Stimulated activated CD4-positive, alpha-beta T cell treated with anti-CD3 and anti-CD28 coated beads, Interleukin-4, amount 100 ng/mL, for 1 hour (primary cell): ENCODE measurements around the gene PFKL.

Experiments
- DNase-seq: peaks from one replicate; pipeline ENCODE4 v3.0.0-alpha.2; 2020

PFKL gene

DNA sequence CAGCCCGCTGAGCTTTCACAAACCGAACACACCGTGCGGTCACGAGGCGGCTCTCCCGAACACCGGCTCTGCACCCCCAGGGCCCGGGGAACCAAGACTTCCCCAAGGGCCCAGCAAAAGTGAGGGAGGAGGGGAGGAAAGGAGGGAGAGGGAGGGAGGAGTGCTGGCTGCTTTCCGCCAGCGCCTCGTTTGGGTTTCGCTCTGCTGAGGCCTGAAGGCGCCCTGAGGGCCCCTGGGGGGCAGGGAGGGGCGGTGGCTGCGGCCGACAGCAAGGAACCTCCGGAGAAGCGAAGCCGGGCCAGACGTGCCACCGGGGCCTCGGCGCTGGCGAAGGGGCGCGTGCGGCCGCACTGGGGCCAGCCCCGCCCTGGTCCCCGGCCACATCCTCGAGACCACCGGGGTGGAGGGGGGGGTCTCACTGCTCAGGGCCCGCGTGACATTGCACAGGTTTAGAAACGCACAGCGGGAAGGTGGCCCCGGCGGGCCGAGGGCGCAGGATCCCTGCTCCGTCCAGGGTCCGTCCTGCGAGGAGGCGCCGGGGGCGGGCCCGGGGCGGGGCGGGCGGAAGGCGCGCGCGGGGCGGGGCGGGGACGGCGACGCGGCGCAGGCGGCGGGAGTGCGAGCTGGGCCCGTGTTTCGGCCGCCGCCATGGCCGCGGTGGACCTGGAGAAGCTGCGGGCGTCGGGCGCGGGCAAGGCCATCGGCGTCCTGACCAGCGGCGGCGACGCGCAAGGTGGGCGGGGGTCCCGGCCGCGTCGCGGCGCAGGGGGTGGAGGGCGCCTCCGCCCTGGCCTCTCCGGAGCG is at the start of gene PFKL:
TSS of gene PFKL (plus strand) at position 596 of the 804 bp plus-strand sequence. CDS start at position 649, 53 bp downstream.
- peak; percentile 68 for DNase-seq

DNA sequence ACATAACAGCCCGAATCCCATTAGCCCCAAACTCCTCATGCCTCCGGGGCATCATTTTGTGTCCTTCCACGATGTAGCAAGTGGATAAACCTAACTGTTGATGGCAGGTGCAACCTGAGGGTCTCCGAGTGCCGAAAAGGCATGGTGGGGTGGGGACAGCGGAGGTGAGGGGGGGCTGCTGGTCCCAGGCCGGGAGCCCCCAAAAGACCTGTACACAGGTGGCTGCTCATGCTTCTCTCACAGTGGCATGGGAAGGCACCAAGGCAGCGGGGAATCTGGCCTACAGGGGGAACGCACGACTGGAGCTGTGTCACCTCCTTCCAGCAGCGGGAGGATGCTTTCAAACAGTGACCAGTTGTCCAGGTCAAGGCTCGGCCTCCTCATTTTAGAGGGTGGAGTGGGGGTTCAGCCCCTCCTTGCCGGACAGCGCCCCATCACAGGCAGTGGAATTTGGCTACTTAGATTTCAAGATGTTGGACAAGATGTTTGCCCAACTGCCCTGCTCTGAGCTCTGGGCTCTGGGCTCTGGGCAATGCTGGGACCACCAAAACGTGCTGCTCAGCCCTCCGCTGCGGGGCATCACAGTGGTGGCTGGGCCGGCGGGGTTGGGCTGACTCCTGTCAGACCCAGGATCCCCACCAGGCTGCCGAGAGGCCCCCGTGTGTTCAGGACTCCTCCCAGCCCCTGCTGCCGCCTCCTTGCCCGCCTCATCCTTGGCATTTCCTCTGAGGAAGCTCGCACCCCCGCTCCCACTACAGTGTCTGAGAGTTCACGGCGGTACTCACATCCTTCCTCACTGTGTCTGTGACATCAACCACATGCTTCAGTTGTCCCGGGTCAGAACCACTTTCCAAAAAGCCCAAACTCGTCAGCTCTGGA is 45.8 kb upstream of the PFKL start:
- DNase-seq: no peak

DNA sequence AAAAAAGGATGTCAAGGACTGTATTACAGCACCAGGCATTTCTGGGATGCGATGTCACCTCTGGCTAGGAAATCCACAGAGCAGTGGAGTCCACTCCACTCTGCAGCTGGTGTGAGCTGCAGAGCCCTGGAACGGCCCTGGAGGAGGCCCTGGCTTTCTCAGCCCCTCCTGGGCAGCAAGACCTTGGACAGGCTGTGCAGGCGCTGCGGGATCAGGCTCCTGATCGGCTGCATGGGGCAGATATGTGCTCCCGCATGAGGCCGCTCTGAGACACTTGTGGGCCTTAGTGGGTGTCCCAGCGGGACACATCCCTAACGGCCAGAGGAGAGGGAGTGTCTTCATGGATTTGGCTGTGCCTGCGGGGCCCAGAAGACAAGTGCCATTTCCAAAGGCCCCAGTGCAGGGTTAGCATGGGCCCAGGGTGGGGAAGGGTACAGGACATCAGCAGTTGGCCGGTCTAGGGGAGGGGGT is 44.3 kb upstream of the PFKL start:
- DNase-seq: no peak

DNA sequence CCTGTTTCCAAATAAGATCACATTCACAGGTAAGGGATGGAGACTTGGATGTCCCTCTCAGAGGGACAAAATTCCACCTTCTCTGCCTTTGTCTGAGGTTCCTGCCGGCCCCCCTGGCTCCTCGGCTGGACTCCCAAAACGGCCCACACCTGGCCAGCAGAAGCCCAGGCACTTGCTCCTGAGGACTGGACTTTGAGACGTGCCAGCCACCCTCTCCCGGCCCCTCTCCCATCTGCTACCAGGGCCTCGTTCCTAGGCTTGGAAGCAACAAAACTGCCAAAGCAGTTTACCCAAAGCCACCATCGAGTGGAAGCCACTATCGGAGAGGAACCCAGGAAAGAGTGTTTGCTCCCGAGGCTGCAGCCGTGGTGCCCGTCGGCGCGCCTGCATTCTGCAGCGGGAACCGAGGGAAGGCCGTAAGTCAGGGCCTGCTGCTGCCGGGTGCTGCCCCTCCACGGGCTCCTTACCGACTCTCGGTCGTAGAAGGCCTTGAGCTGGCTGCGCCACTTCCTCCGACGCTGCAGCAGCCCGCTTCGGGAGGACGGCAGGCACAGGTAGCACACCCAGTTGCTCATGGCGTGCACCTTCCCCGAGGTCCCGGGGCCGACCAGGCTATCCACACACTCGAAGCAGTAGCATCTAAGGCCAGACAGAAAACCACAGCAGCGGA is 41.7 kb upstream of the PFKL start:
- no peak for DNase-seq

DNA sequence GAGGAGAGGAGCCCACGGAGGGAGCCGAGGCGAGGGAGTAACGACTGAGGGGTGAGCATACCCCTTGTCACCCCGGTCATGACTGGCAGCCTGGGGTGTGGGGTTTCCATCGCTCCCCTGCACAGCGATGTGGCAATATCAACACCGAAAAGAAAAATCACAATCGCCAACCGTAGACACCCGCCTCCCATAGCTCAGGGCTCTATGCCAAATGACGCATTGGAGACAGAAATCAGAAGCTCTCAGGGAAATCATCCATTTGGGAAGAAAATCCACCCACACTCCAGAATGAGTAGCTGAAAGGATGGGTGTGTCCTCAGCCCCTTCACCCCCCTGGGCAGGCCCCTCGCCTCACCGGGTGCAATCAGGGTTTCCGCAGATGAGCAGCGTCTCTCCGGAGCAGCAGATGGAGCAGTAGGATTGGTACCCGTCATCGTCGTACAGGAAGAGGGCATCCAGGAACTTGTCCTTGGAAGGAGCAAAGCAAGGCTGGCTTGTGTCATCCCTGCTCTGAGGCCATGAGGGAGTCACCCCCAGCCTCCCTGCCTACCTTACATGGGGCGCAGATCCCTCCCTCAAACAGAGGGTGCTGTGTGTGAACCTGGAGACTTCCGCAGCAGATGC is 40.7 kb upstream of the PFKL start:
- DNase-seq: no peak

DNA sequence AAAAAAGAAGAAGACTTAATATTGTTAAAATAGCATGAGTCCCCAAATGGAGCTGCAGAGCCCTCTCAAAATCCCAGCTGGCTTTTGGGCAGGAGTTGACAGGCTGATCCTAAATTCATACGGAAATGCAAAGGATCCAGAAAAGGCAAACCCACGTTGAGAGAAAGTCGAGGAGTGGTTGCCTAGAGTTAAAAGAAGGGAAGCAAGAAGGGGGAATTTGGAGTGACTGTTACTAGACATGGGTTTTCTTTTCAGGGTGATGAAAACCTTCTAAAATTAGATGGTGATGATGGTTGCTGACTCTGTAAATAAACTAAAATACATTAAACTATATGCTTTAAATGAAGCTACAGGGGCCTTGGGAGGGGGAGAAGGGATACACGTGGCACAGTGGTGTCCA is 39.8 kb upstream of the PFKL start:
- DNase-seq: no peak

DNA sequence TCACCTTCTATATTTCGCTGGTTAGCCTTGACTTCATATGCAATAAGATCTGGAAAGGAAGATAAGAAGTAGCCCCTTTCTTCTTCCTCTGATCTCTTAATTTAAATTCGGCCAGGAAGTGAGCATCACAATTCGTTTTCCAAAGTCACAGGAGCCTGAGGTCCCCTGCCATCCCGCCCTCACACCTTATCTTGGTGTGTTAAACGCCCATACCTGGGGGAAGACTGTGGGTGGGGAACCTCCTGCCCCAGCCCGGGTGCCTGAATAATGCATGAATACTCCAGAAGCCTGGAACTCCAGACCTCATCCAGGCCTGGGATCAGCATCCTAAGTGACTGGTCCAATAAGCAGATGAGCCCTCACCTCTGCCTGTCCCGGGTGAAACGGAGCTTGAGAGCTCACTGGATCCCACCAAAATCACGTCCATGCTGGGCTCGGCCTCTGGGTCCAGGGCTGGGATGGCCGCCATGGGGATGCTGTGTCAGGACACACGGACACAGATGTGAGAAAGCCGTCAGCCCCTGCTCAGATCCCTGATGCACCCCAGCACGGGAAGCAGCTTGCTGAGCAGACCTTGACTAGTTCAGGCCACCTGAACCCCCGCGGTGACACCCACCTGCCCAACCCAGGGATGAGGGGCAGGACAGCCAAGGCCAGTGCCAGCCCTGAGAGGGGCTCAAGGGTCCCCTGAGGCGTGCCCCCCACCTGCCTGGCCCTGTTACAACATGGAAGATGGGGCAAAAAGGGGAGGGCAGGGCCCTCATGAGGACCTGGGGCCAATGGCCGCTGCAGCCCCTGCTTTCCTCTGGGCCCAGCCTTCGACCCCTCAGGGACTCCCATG is 38.8 kb upstream of the PFKL start:
- DNase-seq: no peak

DNA sequence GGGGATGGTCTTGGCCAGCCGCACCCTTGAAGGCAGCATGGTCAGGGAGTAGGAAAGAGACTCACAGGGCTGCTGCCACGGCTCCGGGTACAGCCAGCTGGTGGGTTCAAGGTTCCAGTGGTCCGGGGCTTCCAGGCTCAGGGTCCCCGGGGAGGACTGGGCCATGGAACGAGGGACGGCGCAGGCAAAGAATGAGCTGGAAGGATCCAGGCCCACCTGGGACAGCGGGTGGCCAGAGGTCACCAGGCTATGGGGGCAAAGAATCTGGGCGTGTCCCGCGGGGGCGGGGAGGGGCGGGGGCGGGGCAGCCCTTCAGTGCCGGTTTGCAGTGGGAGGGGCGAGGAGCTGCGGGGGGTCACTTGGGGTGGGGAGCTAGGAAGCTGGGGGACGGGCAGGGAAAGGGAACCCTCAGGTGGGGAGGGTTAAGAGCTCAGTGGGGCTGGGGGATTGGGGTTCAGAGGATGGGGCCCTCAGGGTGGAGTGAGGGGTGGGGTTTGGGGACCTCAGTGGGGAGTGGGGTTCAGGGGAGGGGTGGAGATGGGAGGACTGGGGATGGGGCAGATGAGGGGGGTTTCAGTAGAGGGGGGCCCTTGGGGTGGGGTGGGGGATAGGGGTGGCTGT is 38.1 kb upstream of the PFKL start, which contains the start of gene DNMT3L:
TSS of gene DNMT3L (minus strand) at position 223 of the 621 bp plus-strand sequence. CDS start 638 bp downstream, outside the sequence.
- no peak for DNase-seq

DNA sequence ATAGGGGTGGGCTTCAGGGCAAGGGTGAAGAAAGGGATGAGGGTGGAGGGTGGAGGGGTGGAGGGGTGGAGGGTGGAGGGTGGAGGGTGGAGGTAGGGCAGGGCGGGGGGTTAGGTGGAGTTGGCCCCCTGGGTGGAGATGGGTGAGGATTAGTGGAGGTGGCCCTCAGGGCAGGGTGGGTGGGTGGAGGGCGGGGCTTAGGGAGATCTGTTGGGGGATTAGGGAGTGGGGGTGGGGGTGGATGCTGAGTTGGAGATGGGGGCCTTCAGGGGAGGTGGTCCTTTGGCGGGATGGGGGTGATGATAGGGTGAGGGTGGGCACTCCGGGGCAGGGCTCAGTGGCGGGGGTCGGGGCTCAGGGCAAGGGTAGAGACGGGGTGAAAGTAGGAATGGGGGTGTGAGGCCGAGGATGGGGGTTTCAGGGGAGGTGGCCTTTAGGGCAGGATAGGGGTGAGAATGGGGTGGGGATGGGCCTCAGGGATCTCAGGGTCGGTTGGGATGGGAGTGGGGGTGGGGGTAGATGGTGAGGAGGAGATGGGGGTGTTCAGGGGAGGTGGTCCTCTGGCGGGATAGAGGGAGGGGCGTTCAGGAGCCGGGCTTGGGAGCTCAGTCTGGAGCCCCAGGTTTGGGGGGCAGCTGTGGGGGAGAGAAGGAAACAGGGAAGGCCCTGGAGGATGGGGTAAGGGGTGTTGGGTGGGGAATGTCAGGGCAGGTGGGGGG is 37.4 kb upstream of the PFKL start:
- no peak for DNase-seq

DNA sequence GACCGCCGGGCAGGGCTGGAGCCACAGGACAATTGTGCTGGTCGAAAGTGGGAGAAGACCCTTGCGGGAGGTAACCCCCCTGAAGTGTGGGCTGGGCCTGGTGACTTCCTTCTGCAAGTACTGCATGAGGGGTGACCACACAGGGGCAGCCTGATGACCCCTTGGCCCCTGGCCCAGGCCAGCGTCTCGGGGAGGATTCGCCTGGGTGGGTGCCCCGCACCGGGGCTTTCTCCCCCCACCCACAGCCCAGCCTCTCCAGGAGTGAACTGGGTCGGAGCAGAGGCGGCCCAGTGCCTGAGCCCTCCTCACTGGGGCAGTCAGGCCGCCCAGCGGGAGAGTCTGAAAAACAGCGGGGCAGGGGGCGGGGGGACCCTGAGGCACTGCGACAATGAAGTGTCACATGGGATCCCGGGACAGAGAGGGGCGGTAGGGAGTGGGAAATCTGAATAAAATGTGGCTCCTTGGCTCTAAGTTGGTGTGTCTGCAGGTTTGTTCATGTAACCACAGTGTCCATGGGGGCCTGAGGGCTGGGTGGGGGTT is 36.6 kb upstream of the PFKL start:
- no peak for DNase-seq

DNA sequence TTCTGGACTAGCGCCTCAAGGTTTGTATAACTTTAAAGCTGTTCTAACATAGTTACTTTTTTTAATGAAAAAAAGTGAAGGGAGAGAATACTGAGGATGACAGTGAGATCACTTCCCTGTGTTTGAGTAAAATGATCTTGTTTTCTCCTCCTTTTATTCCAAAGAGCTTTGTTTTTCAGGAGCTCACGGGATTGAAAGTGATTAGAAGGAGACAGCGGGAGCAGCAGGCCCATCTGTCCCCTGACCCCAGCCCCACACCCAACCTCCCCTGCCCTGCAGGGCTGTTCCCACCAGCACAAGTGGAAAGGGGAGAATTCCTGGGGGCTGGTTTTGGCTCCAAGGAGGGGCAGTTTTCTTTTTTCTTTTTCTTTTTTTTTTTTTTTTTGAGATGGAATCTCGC is 36.1 kb upstream of the PFKL start:
- DNase-seq: no peak

DNA sequence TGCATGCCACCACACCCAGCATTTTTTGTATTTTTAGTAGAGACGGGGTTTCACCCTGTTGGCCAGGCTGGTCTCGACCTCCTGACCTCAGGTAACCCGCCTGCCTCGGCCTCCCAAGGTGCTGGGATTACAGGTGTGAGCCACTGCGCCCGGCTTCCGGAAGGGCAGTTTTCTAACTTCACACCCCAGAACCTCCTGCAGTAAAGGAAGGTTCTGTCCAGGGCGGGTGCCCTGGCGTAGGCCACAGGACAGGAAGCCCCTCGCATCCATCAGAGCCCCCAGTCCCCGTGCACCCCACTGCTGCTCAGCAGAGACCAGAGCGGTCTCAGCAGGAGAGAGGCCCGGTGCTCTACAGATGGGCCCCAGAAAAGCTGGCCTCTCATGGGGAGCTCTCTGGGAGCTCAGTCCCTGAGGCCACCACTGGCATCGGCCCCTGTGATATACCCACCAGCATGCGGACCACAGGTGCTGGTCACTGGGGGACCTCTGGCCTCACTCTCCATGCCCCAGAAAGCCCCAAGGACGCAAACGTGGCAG is 34.1 kb upstream of the PFKL start:
- DNase-seq: no peak

DNA sequence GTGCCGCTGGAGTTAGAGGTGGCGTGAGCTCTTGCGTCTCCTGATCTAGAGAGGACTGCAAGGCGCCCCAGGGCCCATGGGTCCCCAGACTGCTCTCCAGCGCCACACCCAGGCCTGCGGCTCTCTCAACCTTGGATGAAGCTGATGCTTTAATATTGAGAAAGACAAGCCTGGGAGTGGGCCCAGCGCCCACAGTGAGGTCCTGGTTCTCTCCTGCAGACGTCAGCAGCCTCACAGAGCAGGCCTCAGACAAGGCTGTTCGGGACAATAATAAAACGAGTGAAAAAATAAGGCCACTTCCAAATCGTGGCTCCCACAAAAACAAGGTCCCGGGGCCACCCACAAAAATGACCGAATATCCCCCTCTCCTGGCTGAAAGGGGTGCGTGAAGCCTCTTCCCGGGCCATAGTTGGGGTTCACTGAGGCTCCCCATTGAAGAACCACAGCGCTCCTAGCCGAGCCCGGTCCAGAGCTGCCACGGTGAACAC is 32.2 kb upstream of the PFKL start:
- DNase-seq: no peak

DNA sequence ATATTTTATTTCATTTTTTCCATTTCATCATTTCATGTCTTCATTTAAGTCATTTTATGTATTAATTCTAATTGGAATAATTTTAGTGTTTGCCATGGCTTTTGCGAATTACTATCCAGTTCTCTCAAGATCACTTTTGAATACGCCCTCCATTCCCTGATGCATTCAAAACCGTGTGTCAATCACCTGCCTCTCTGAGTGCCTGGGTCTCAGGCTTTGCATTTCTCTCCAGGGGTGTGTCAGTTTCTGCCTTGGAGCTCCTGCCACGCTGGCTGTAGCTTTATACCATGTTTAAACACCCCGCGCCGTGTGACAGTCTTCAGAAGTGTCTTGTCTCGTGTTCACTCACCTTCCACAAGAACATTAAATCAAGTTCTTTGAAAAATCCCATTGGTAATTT is 30.8 kb upstream of the PFKL start:
- no peak for DNase-seq

DNA sequence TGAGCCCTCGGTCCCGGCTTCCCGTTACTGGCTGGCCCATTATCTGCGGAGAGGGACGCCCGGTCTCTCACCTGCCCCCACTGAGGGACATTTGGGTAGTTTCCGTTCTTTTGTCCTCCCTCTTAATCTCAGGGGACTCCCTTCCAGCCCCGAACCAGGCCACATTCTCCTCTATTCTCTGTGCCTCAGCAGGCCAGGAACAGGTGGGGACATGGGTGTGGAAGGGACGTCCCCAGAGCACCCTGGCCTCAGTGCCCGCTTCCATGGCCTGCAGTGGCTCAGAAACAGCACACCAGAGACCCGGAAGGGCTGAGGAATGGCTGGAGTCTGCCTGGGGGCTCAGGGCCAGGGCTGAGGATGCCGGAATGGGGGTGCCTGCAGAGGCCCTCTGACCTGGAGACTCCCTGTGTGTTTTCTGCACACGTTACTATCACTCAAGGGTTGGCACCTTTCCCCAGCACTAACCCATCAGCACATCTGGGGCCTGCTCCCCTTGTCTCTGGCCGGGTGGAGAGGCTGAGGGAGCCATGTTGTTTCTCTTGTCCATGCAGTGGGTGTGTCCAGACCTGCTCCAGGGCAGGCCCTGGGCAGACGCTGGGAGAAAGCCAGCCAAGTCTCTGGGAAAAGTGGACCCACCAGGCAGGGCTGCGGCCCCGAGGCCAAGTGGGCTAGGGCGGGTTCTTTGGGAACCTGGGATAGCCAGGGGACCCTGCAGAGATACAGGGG is 28.1 kb upstream of the PFKL start:
- no peak for DNase-seq

DNA sequence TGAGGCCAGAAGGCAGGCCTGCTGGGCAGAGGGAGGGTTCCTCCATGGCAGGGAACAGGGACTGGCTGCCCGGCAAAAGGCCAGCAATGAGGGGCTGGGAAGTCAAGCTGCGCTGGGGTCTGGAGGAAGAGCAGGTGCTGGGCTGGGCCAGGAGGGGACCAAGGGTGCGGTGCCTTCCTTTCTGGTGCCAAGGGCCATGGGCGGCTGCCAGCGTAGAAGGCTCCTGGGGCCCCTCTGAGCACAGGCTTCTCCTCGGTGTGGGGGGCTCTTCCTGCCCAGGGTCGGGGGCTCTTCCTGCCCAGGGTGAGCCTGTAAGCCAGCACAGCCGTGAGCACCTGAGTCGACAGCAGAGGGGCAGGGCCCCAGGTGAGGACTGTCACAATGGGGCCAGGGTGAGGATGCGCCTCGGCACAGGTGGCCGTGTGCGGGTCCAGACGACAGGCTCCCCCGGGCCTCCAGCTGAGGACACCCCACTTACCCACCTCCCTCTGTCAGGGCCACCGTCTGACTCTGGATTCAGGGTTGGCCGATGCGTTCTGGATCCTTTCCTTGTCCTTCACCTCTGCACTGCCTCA is 27.5 kb upstream of the PFKL start:
- no peak for DNase-seq

DNA sequence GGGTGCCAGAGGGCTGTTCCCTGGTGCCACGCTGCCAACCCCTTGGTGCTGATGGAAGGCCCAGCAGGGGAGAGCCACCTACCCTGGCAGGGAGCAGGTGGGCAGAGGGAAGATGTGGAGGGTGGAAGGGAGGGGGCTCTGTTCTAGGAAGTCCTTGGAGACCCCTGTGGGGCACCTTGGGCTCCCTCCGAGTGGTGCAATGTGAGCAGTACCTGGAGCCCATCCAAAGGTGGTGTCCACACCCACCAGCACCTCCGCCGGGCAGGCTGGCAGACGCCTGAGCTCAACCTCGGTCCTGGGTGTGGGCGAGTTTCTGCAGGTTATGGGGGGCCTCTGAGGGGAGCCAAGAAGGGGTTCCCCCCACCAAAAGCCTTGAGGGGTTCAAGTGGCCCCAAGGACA is 26.8 kb upstream of the PFKL start:
- no peak for DNase-seq

DNA sequence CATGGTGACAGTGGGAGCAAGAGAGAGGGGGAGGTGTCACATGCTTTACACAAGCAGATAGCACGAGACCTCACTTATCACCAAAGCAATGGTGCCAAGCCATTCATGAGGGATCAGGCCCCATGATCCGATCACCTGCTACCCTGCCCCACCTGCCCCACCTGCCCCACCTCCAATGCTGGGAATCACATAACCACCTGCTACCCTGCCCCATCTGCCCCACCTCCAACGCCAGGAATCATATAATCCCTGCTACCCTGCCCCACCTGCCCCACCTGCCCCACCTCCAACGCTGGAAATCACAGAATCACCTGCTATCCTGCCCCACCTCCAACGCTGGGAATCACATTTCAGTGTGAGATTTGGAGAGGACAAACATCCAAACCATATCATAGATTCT is 24.8 kb upstream of the PFKL start:
- DNase-seq: no peak
